HG02610 (cell line): Measurements from ENCODE around the gene SCO2.

ENCODE experiments used
- ATAC-seq: cut with Tn5 transposase; IDR thresholded peaks from one replicate; pipeline ENCODE4 v1.9.1; 2021; ENCODE audit warnings: mild to moderate bottlenecking, moderate library complexity; ENCODE audit not compliant: unreplicated experiment

SCO2 gene

GRCh38 chr22:50532824-50533796 lies 7.7 kb upstream of the SCO2 start:
- no peak for ATAC-seq

- no peak for ATAC-seq
Measured at GRCh38 chr22:50531962-50532674, 6.7 kb upstream of the SCO2 start.

- ATAC-seq = no peak
Measured at GRCh38 chr22:50531546-50531961, 6.2 kb upstream of the SCO2 start.

GRCh38 chr22:50530877-50531545 lies 5.6 kb upstream of the SCO2 start:
- ATAC-seq = no peak

GRCh38 chr22:50530580-50530876 lies 5.1 kb upstream of the SCO2 start:
- no peak for ATAC-seq

- ATAC-seq = no peak
Measured at GRCh38 chr22:50529897-50530579, 4.6 kb upstream of the SCO2 start, which contains the start of gene TYMP. Gene TYMP, minus strand, starts transcription at chr22:50530012. Its CDS starts 303 bp downstream, at chr22:50529709.

GRCh38 chr22:50529416-50529896 lies 4.1 kb upstream of the SCO2 start:
- ATAC-seq = no peak

GRCh38 chr22:50528682-50529415 lies 3.5 kb upstream of the SCO2 start:
- ATAC-seq = no peak

GRCh38 chr22:50527921-50528681 lies 2.7 kb upstream of the SCO2 start:
- no peak for ATAC-seq

GRCh38 chr22:50526834-50527801 lies 1.7 kb upstream of the SCO2 start:
- no peak for ATAC-seq

GRCh38 chr22:50526108-50526833 lies 873 bp upstream of the SCO2 start:
- peak; percentile 27 for ATAC-seq

- peak; percentile 14 for ATAC-seq
Measured at GRCh38 chr22:50525858-50526107, 385 bp upstream of the SCO2 start.

- no peak for ATAC-seq
Measured at GRCh38 chr22:50524676-50525103, 708 bp downstream of the SCO2 start.

- no peak for ATAC-seq
Measured at GRCh38 chr22:50523806-50524675, 1.4 kb downstream of the SCO2 start.

- no peak for ATAC-seq
Measured at GRCh38 chr22:50523458-50523805, 2.0 kb downstream of the SCO2 start.

GRCh38 chr22:50522806-50523438 lies 2.5 kb downstream of the SCO2 start:
- ATAC-seq = no peak
